Erythroblast (primary cell): Measurements from ENCODE around the gene IL17A.

Source experiments
- GATA1 ChIP-seq: IDR thresholded peaks from 2 replicates; pipeline ENCODE4 v1.6.1; 2011; ENCODE audit warnings: low read depth, mild to moderate bottlenecking, control low read depth, low read length, moderate library complexity
- POLR2A ChIP-seq: IDR thresholded peaks from 2 replicates; pipeline ENCODE4 v1.6.1; 2011; ENCODE audit warnings: mild to moderate bottlenecking, low read length

- TF ChIP-seq POLR2A (no peak), GATA1 (no peak)
These were observed 18.9 kb upstream of the IL17A start for GRCh38 chr6:52167267-52167666.
